Right lobe of liver (tissue), 4 donors: Measurements from ENCODE around the gene APMAP.

Experiments
- CTCF ChIP-seq, 4 donors: fragments of 200-600 bp in 3 of 4; fragments of 450-650 bp in 1 of 4; IDR thresholded peaks; one replicate each; pipeline versions ENCODE4 v1.5.1 to v1.8.0; 2016 to 2022; ENCODE audit warnings: antibody characterized with exemption in 4 of 4, mild to moderate bottlenecking in 2 of 4
- POLR2A ChIP-seq: fragments of 450-650 bp; IDR thresholded peaks from one replicate; pipeline ENCODE4 v1.6.1; 2017; ENCODE audit warnings: antibody characterized with exemption, mild to moderate bottlenecking
- donor health status: DM: no; HTN: no; CAD: no.
- donor health status: DM: no; HTN: no; CAD: no.
- donor health status: DM: no; HTN: yes; CAD: no.

GRCh38 chr20:24960302-24960801 is 32.2 kb downstream of the APMAP start:
- TF ChIP-seq POLR2A = no peak
- TF ChIP-seq CTCF (IDR thresholded peaks at IDR 0.05) = no peak
